Left cardiac atrium (tissue), 2 donors: ENCODE data around the gene CAPRIN1. TPM values are rescaled to one million over a fixed set of nuclear protein-coding genes. Genes with fewer than 3 reads are reported as not detected.

Source experiments
- total RNA-seq, 2 donors: library from RNA; stranded (reverse); fragmentation: NEBNext Ultra II Directional; extraction: Animal tissue kit (Norgen Biotek cat#: 25700); gene quantifications; one replicate each; pipeline ENCODE4 v1.2.1, GENCODE V29; 2021
- donor health status: DM: no; HTN: yes; CAD: no; lungs with severe emphysema.
- donor health status: DM: yes; HTN: yes; CAD: no.

CAPRIN1 gene
- total RNA-seq, 2 donors from 2014 or later: 102 to 106 TPM

Other genes starting within 250 kb of the CAPRIN1 start
- gene LMO2, start 159.7 kb upstream of the CAPRIN1 start, total RNA-seq: 10 to 100 TPM; 15.4 to 15.8 TPM
- 10 to 100 TPM; 20.1 to 29.0 TPM for gene NAT10, start 53.9 kb downstream of the CAPRIN1 start, total RNA-seq